ENCODE measurements around the gene SYNDIG1. TPM values are rescaled to one million over a fixed set of nuclear protein-coding genes. Genes with fewer than 3 reads are reported as not detected.
"Not testable (repeated sequence)": the region's sequence is repeated elsewhere in the genome, so short reads cannot be mapped to it uniquely, and the experiment has no call there.

Gene SYNDIG1
- polyA plus RNA-seq, 1 donor = 4.9 TPM

GRCh38 chr20:24608926-24609667 is 139.7 kb downstream of the SYNDIG1 start:
- no peak for DNase-seq (ENCODE audit: low read depth)

GRCh38 chr20:24609757-24610156 is 140.3 kb downstream of the SYNDIG1 start:
- no peak for DNase-seq (ENCODE audit: low read depth)

GRCh38 chr20:24610341-24611115 is 141.1 kb downstream of the SYNDIG1 start:
- DNase-seq (ENCODE audit: low read depth) = no peak

- DNase-seq (ENCODE audit: low read depth) = no peak
These were observed 142.1 kb downstream of the SYNDIG1 start for GRCh38 chr20:24611360-24612140.

- DNase-seq (ENCODE audit: low read depth) = no peak
These were observed 143.7 kb downstream of the SYNDIG1 start for GRCh38 chr20:24612799-24613775.

GRCh38 chr20:24614341-24614740 is 144.9 kb downstream of the SYNDIG1 start:
- DNase-seq (ENCODE audit: low read depth) = no peak

- no peak for DNase-seq (ENCODE audit: low read depth)
These were observed 145.9 kb downstream of the SYNDIG1 start for GRCh38 chr20:24615353-24615752.

- no peak for DNase-seq (ENCODE audit: low read depth)
These were observed 147.0 kb downstream of the SYNDIG1 start for GRCh38 chr20:24616258-24617079.

GRCh38 chr20:24617080-24617432 is 147.6 kb downstream of the SYNDIG1 start:
- DNase-seq (ENCODE audit: low read depth) = no peak

- no peak for DNase-seq (ENCODE audit: low read depth)
These were observed 148.5 kb downstream of the SYNDIG1 start for GRCh38 chr20:24617757-24618450.

- no peak for DNase-seq (ENCODE audit: low read depth)
These were observed 149.3 kb downstream of the SYNDIG1 start for GRCh38 chr20:24618739-24619138.

GRCh38 chr20:24619212-24619611 is 149.8 kb downstream of the SYNDIG1 start:
- no peak for DNase-seq (ENCODE audit: low read depth)

GRCh38 chr20:24620937-24621519 is 151.6 kb downstream of the SYNDIG1 start:
- DNase-seq (ENCODE audit: low read depth) = no peak

GRCh38 chr20:24622856-24623255 is 153.4 kb downstream of the SYNDIG1 start:
- DNase-seq (ENCODE audit: low read depth) = no peak

GRCh38 chr20:24626141-24626540 is 156.7 kb downstream of the SYNDIG1 start:
- not testable (repeated sequence) for DNase-seq (ENCODE audit: low read depth)

- DNase-seq (ENCODE audit: low read depth) = no peak
These were observed 157.9 kb downstream of the SYNDIG1 start for GRCh38 chr20:24627291-24627690.

GRCh38 chr20:24627926-24628325 is 158.5 kb downstream of the SYNDIG1 start:
- no peak for DNase-seq (ENCODE audit: low read depth)

GRCh38 chr20:24628985-24629384 is 159.6 kb downstream of the SYNDIG1 start:
- DNase-seq (ENCODE audit: low read depth) = no peak

- no peak for DNase-seq (ENCODE audit: low read depth)
These were observed 160.2 kb downstream of the SYNDIG1 start for GRCh38 chr20:24629668-24630067.

All from forelimb muscle (tissue), 1 donor.